IMR-90 (cell line): ENCODE measurements around the gene MMP12. TPM values are rescaled to one million over a fixed set of nuclear protein-coding genes. Genes with fewer than 3 reads are reported as not detected.

Experiments
- ATAC-seq: fragments of 200-7000 bp; cut with Tn5 transposase; 2 replicates; pipeline ENCODE4 v1.9.1; 2020; ENCODE audit warnings: low read depth, mild to moderate bottlenecking, moderate library complexity
- BruUV-seq: library from RNA; stranded (reverse); fragments of 400-500 nt; replicated peaks from 2 replicates; lab custom pipeline; 2021; lab: Mats Ljungman, UMichigan
- CTCF ChIA-PET: fragments of 300-600 bp; formaldehyde crosslinking; extraction: SDS; loops from one replicate; lab custom pipeline; 2021; ENCODE audit warnings: antibody characterized with exemption; lab: Yijun Ruan, JAX
- POLR2A ChIA-PET: fragments of 300-600 bp; sonication (Branson Sonifier 250); formaldehyde crosslinking; loops from one replicate; lab custom pipeline; 2022; ENCODE audit warnings: antibody characterized with exemption; ENCODE audit not compliant: unreplicated experiment; lab: Charles Lee
- DNase-seq: peaks from one replicate; pipeline ENCODE4 v3.0.0; 2013
- H2AFZ ChIP-seq: replicated peaks from 2 replicates; pipeline ENCODE3; 2013; ENCODE audit warnings: low read length, mild to moderate bottlenecking; ENCODE audit not compliant: poor library complexity
- H2AK5ac ChIP-seq: 2 replicates; pipeline ENCODE4 v1.6.1; 2013; ENCODE audit warnings: low read depth, low read length, inconsistent platforms
- H2AK9ac ChIP-seq: replicated peaks from 2 replicates; pipeline ENCODE3; 2013; ENCODE audit warnings: mild to moderate bottlenecking, low read depth, low read length, moderate library complexity; ENCODE audit not compliant: poor library complexity
- H2BK120ac ChIP-seq: 2 replicates; pipeline ENCODE4 v1.6.1; 2013; ENCODE audit warnings: low read depth, low read length, inconsistent platforms
- H2BK15ac ChIP-seq: 3 replicates; pipeline ENCODE4 v1.6.1; 2013; ENCODE audit warnings: low read depth, low read length, inconsistent platforms
- H2BK20ac ChIP-seq: 2 replicates; pipeline ENCODE4 v1.6.1; 2013; ENCODE audit warnings: low read depth, mild to moderate bottlenecking, inconsistent platforms, low read length, moderate library complexity
- H2BK5ac ChIP-seq: 2 replicates; pipeline ENCODE4 v1.6.1; 2013; ENCODE audit warnings: mild to moderate bottlenecking, low read depth, low read length, inconsistent platforms; ENCODE audit not compliant: poor library complexity, severe bottlenecking
- H3K14ac ChIP-seq: replicated peaks from 2 replicates; pipeline ENCODE4 v1.6.1; 2013; ENCODE audit warnings: low read depth, low read length, inconsistent platforms
- H3K18ac ChIP-seq: 2 replicates; pipeline ENCODE4 v1.6.1; 2013; ENCODE audit warnings: low read depth, low read length, control low read depth
- H3K23ac ChIP-seq: 2 replicates; pipeline ENCODE4 v1.6.1; 2013; ENCODE audit warnings: low read depth, low read length, inconsistent platforms
- H3K27ac ChIP-seq: 2 replicates; pipeline ENCODE4 v1.5.1; 2013; ENCODE audit warnings: mild to moderate bottlenecking, control low read depth, low read length; ENCODE audit not compliant: insufficient read depth
- H3K27me3 ChIP-seq: 2 replicates; pipeline ENCODE4 v1.6.1; 2013; ENCODE audit warnings: low read length; ENCODE audit not compliant: control insufficient read depth, insufficient read depth
- H3K36me3 ChIP-seq: 2 replicates; pipeline ENCODE4 v1.6.1; 2013; ENCODE audit warnings: low read length, mixed read lengths; ENCODE audit not compliant: control insufficient read depth, insufficient read depth
- H3K4ac ChIP-seq: 2 replicates; pipeline ENCODE4 v1.6.1; 2013; ENCODE audit warnings: low read depth, low read length, inconsistent platforms
- H3K4me1 ChIP-seq: 2 replicates; pipeline ENCODE4 v1.6.1; 2013; ENCODE audit warnings: low read length, mixed read lengths; ENCODE audit not compliant: control insufficient read depth, insufficient read depth
- H3K4me2 ChIP-seq: 2 replicates; pipeline ENCODE4 v1.6.1; 2013; ENCODE audit warnings: low read depth, mild to moderate bottlenecking, control low read depth, low read length, moderate library complexity
- H3K4me3 ChIP-seq: 2 replicates; pipeline ENCODE4 v1.5.1; 2013; ENCODE audit warnings: low read depth, mild to moderate bottlenecking, control low read depth, low read length, moderate library complexity; ENCODE audit not compliant: insufficient read depth
- H3K56ac ChIP-seq: 2 replicates; pipeline ENCODE4 v1.6.1; 2013; ENCODE audit warnings: low read length, inconsistent platforms; ENCODE audit not compliant: insufficient read depth; ENCODE audit errors: extremely low read depth
- H3K79me1 ChIP-seq, 2 experiments: 2 replicates each; pipeline ENCODE4 v1.6.1; 2013; ENCODE audit warnings: low read length in 2 of 2, inconsistent platforms in 1 of 2, low read depth in 1 of 2
- H3K9ac ChIP-seq: 2 replicates; pipeline ENCODE4 v1.6.1; 2013; ENCODE audit warnings: low read depth, low read length, control low read depth
- H3K9me1 ChIP-seq: 2 replicates; pipeline ENCODE4 v1.6.1; 2013; ENCODE audit warnings: low read length, inconsistent platforms; ENCODE audit not compliant: insufficient read depth
- H3K9me3 ChIP-seq: 2 replicates; pipeline ENCODE4 v1.6.1; 2013; ENCODE audit warnings: low read length; ENCODE audit not compliant: control insufficient read depth, insufficient read depth
- H4K20me1 ChIP-seq: 2 replicates; pipeline ENCODE4 v1.6.1; 2013; ENCODE audit warnings: low read length, inconsistent platforms; ENCODE audit not compliant: insufficient read depth
- H4K5ac ChIP-seq: 2 replicates; pipeline ENCODE4 v1.6.1; 2013; ENCODE audit warnings: mild to moderate bottlenecking, low read depth, low read length, control low read depth
- H4K8ac ChIP-seq, 2 experiments: 2 replicates each; pipeline ENCODE4 v1.6.1; 2013; ENCODE audit warnings: low read depth in 2 of 2, low read length in 2 of 2, control low read depth in 1 of 2, inconsistent platforms in 1 of 2
- H4K91ac ChIP-seq: 2 replicates; pipeline ENCODE4 v1.6.1; 2013; ENCODE audit warnings: low read depth, low read length, inconsistent platforms; ENCODE audit not compliant: insufficient read depth
- BHLHE40 ChIP-seq: fragments of 150-350 bp; IDR thresholded peaks from 2 replicates; pipeline ENCODE4 v1.6.1; 2016; ENCODE audit warnings: mild to moderate bottlenecking, low read depth, low read length
- CEBPB ChIP-seq: IDR thresholded peaks from 2 replicates; pipeline ENCODE4 v1.6.1; 2012; ENCODE audit warnings: low read depth, low read length, improper control_type of control experiment
- CHD1 ChIP-seq: IDR thresholded peaks from 2 replicates; pipeline ENCODE4 v1.6.1; 2012; ENCODE audit warnings: low read depth, low read length, improper control_type of control experiment
- CTCF ChIP-seq: conservative IDR thresholded peaks from 2 replicates; pipeline ENCODE4 v1.5.1; 2012; ENCODE audit warnings: mild to moderate bottlenecking, low read depth, low read length, improper control_type of control experiment
- ELK1 ChIP-seq: fragments of 150-350 bp; IDR thresholded peaks from 2 replicates; pipeline ENCODE4 v1.6.1; 2016; ENCODE audit warnings: low read depth, mild to moderate bottlenecking, low read length, moderate library complexity, borderline replicate concordance
- FOS ChIP-seq: fragments of 150-350 bp; IDR thresholded peaks from 2 replicates; pipeline ENCODE4 v1.6.1; 2016; ENCODE audit warnings: low read depth, low read length
- MAFK ChIP-seq: IDR thresholded peaks from 2 replicates; pipeline ENCODE4 v1.6.1; 2012; ENCODE audit warnings: low read depth, low read length, improper control_type of control experiment
- MAZ ChIP-seq: IDR thresholded peaks from 2 replicates; pipeline ENCODE4 v1.6.1; 2012; ENCODE audit warnings: low read depth, mild to moderate bottlenecking, low read length, improper control_type of control experiment, moderate library complexity, borderline replicate concordance
- MXI1 ChIP-seq: IDR thresholded peaks from 2 replicates; pipeline ENCODE4 v1.6.1; 2012; ENCODE audit warnings: low read depth, mild to moderate bottlenecking, low read length, moderate library complexity, borderline replicate concordance
- NFE2L2 ChIP-seq: fragments of 150-350 bp; IDR thresholded peaks from 2 replicates; pipeline ENCODE4 v1.6.1; 2016; ENCODE audit warnings: low read depth, mild to moderate bottlenecking, low read length
- POLR2A ChIP-seq: IDR thresholded peaks from 2 replicates; pipeline ENCODE4 v1.6.1; 2012; ENCODE audit warnings: mild to moderate bottlenecking, low read depth, low read length
- RAD21 ChIP-seq: IDR thresholded peaks from 2 replicates; pipeline ENCODE4 v1.6.1; 2012; ENCODE audit warnings: low read length, improper control_type of control experiment
- RCOR1 ChIP-seq: IDR thresholded peaks from 2 replicates; pipeline ENCODE4 v1.6.1; 2012; ENCODE audit warnings: mild to moderate bottlenecking, low read length, improper control_type of control experiment; ENCODE audit not compliant: insufficient replicate concordance
- RFX5 ChIP-seq: IDR thresholded peaks from 2 replicates; pipeline ENCODE4 v1.8.0; 2012; ENCODE audit warnings: low read depth, mild to moderate bottlenecking, low read length, moderate library complexity
- SMC3 ChIP-seq: fragments of 150-350 bp; IDR thresholded peaks from 2 replicates; pipeline ENCODE4 v1.6.1; 2016; ENCODE audit warnings: low read depth, mild to moderate bottlenecking, antibody characterized with exemption, low read length, moderate library complexity
- USF2 ChIP-seq: fragments of 150-350 bp; IDR thresholded peaks from 2 replicates; pipeline ENCODE4 v1.6.1; 2017; ENCODE audit warnings: mild to moderate bottlenecking, antibody characterized with exemption, low read length, low read depth
- WGBS, 2 experiments: methylation state at CpG; one replicate each; pipeline versions ENCODE4 v1.1.5 to v1.1.7; 2013; ENCODE audit warnings: missing lambda C conversion rate in 2 of 2; ENCODE audit not compliant: insufficient read length in 1 of 2; ENCODE audit errors: extremely low coverage in 2 of 2; 5-methylcytosine and 5-hydroxymethylcytosine counted together
- dilution Hi-C: fragments of 300-500 bp; cut with HindIII; formaldehyde crosslinking; loops from one replicate; pipeline ENCODE4 v1.14.3; 2018; ENCODE audit warnings: low sequenced_read_pairs; ENCODE audit not compliant: unreplicated experiment
- in situ Hi-C: fragments of 300-500 bp; cut with MboI; formaldehyde crosslinking; loops from 3 replicates; pipeline ENCODE4 v1.14.3; 2019; ENCODE audit warnings: low sequenced_read_pairs, inconsistent platforms, mixed read lengths
- intact Hi-C: fragments of 100-400 bp; cut with micrococcal nuclease; formaldehyde crosslinking; loops from 2 replicates; pipeline ENCODE4 v1.10.0; 2022
- polyA plus RNA-seq, 3 experiments: library from polyadenylated mRNA; depleted of rRNA; stranded (reverse); fragments of >200 nt; gene quantifications; 2 replicates each; pipeline ENCODE4 v1.2.3, GENCODE V29; 2012; ENCODE audit warnings: low replicate concordance in 1 of 3
- total RNA-seq: library from RNA; depleted of rRNA; stranded (reverse); fragments of >200 nt; gene quantifications from 2 replicates; pipeline ENCODE4 v1.2.3, GENCODE V29; 2012

Gene MMP12
- total and polyA plus RNA-seq, 2 of the 4 experiments (the other 2 are of a cell fraction): not detected

- no peak overlapping the region for H2AK9ac ChIP-seq
- no peak overlapping the region for H2BK20ac ChIP-seq
- in situ Hi-C loops (no loop called here), dilution Hi-C loops (no loop called here), intact Hi-C loops (no loop called here)
- H2AFZ ChIP-seq: no peak overlapping the region
- H3K9ac ChIP-seq: no peak overlapping the region
- H3K14ac ChIP-seq: no peak overlapping the region
- no peak overlapping the region for H3K4ac ChIP-seq
- no peak overlapping the region for H3K27ac ChIP-seq
- WGBS, 2 experiments: no CpG with 5 or more reads among the region's 5 CpGs
- H3K23ac ChIP-seq: no peak overlapping the region
- TF ChIP-seq BHLHE40 (no peak), ELK1 (no peak), POLR2A (no peak), RFX5 (no peak), CTCF (no peak), MAFK (no peak), MXI1 (no peak), NFE2L2 (no peak), MAZ (no peak), CHD1 (no peak), RCOR1 (no peak), RAD21 (no peak), CEBPB (no peak), SMC3 (no peak), USF2 (no peak), FOS (no peak)
- no peak overlapping the region for H3K4me3 ChIP-seq
- no peak overlapping the region for H4K8ac ChIP-seq
- H3K56ac ChIP-seq: no peak overlapping the region
- no peak overlapping the region for H3K18ac ChIP-seq
- H3K4me1 ChIP-seq: peaks cover 4% of the 10 kb centered on the region
- POLR2A ChIA-PET: no interaction called here
- no peak overlapping the region for H3K4me2 ChIP-seq
- no peaks in the 10 kb centered on the region for H3K27me3 ChIP-seq
- CTCF ChIA-PET: no interaction called here
- H4K91ac ChIP-seq: no peak overlapping the region
- ATAC-seq (no peak), DNase-seq (no peak)
- H2AK5ac ChIP-seq: no peak overlapping the region
- no peaks in the 10 kb centered on the region for H3K79me1 ChIP-seq
- BruUV-seq: no TSS peak
- no peak overlapping the region for H2BK5ac ChIP-seq
- H3K36me3 ChIP-seq: no peaks in the 10 kb centered on the region
- H4K5ac ChIP-seq: no peak overlapping the region
- peaks cover 7% of the 10 kb centered on the region for H3K9me1 ChIP-seq
- H3K9me3 ChIP-seq: no peaks in the 10 kb centered on the region
- H2BK15ac ChIP-seq: no peak overlapping the region
- H4K20me1 ChIP-seq: no peaks in the 10 kb centered on the region
- no peak overlapping the region for H2BK120ac ChIP-seq
Measured at GRCh38 chr11:102840018-102840417, 34.8 kb downstream of the MMP12 start.
